HG03565 (cell line): ENCODE results near the gene LCN6.
"Not testable (repeated sequence)": the region's sequence is repeated elsewhere in the genome, so short reads cannot be mapped to it uniquely, and the experiment has no call there.

Source experiments
- ATAC-seq: cut with Tn5 transposase; IDR thresholded peaks from one replicate; pipeline ENCODE4 v1.9.1; 2021; ENCODE audit warnings: mild to moderate bottlenecking, moderate library complexity; ENCODE audit not compliant: unreplicated experiment

LCN6 gene

GRCh38 chr9:136760834-136761544 lies 12.7 kb upstream of the LCN6 start:
- not testable (repeated sequence) for ATAC-seq

GRCh38 chr9:136760424-136760823 lies 12.1 kb upstream of the LCN6 start:
- no peak for ATAC-seq

GRCh38 chr9:136759436-136760325 lies 11.4 kb upstream of the LCN6 start:
- ATAC-seq: no peak

- no peak for ATAC-seq
Measured at GRCh38 chr9:136759001-136759400, 10.7 kb upstream of the LCN6 start.

- ATAC-seq: no peak
Measured at GRCh38 chr9:136757751-136758140, 9.4 kb upstream of the LCN6 start.

GRCh38 chr9:136757328-136757727 lies 9.0 kb upstream of the LCN6 start:
- no peak for ATAC-seq

- ATAC-seq: no peak
Measured at GRCh38 chr9:136756836-136757235, 8.5 kb upstream of the LCN6 start.

GRCh38 chr9:136756134-136756438 lies 7.8 kb upstream of the LCN6 start:
- ATAC-seq: no peak

GRCh38 chr9:136755302-136756133 lies 7.2 kb upstream of the LCN6 start:
- ATAC-seq: not testable (repeated sequence)

- no peak for ATAC-seq
Measured at GRCh38 chr9:136754626-136755301, 6.4 kb upstream of the LCN6 start.

GRCh38 chr9:136754059-136754572 lies 5.8 kb upstream of the LCN6 start:
- no peak for ATAC-seq

- no peak for ATAC-seq
Measured at GRCh38 chr9:136753371-136754058, 5.2 kb upstream of the LCN6 start.

- ATAC-seq: no peak
Measured at GRCh38 chr9:136751814-136752213, 3.5 kb upstream of the LCN6 start.

- ATAC-seq: no peak
Measured at GRCh38 chr9:136751244-136751643, 2.9 kb upstream of the LCN6 start.

GRCh38 chr9:136750526-136750925 lies 2.2 kb upstream of the LCN6 start:
- no peak for ATAC-seq

- no peak for ATAC-seq
Measured at GRCh38 chr9:136748666-136749611, 614 bp upstream of the LCN6 start.

GRCh38 chr9:136747161-136748060 lies 914 bp downstream of the LCN6 start:
- no peak for ATAC-seq

GRCh38 chr9:136746621-136747020 lies 1.7 kb downstream of the LCN6 start:
- no peak for ATAC-seq
